GM13976 (cell line): ENCODE data around the gene VTI1B.
A peak's percentile ranks its signal among the peaks of the same experiment; 100 is the strongest.
"Not testable (repeated sequence)": the region's sequence is repeated elsewhere in the genome, so short reads cannot be mapped to it uniquely, and the experiment has no call there.

Experiments
- DNase-seq: peaks from one replicate; pipeline ENCODE4 v3.0.0; 2012; ENCODE audit warnings: low spot score
- CTCF ChIP-seq: IDR thresholded peaks from 2 replicates; pipeline ENCODE4 v1.5.1; 2012; ENCODE audit warnings: borderline replicate concordance, mild to moderate bottlenecking; ENCODE audit not compliant: insufficient read depth; ENCODE audit errors: extremely low read depth, missing control alignments, control extremely low read depth
- in situ Hi-C: fragments of 300-500 bp; cut with MboI; formaldehyde crosslinking; loops from one replicate; pipeline ENCODE4 v1.12.0; 2022; ENCODE audit warnings: low sequenced_read_pairs, mixed read lengths, inconsistent platforms; ENCODE audit not compliant: unreplicated experiment

VTI1B gene

GRCh38 chr14:67674480-67675218, at the start of gene VTI1B:
VTI1B (minus strand) TSS chr14:67674632; CDS start chr14:67674489, 143 bp downstream.
- in situ Hi-C loops, result no loop called here
- peak; percentile 91 for DNase-seq
- TF ChIP-seq CTCF, result no peak

GRCh38 chr14:67722293-67722692, 47.9 kb upstream of the VTI1B start:
- TF ChIP-seq CTCF, result no peak
- no peak for DNase-seq
- in situ Hi-C loops, result loop anchor here (25.0 kb wide), 1 partner anchor 310 kb away; the partner anchor contains the start of gene PLEK2

GRCh38 chr14:67721875-67722274, 47.4 kb upstream of the VTI1B start:
- no peak for DNase-seq
- TF ChIP-seq CTCF, result no peak
- in situ Hi-C loops, result loop anchor here (25.0 kb wide), 1 partner anchor 310 kb away; the partner anchor contains the start of gene PLEK2

- in situ Hi-C loops, result loop anchor here (25.0 kb wide), 1 partner anchor 308 kb away; the partner anchor contains the start of gene PLEK2
- TF ChIP-seq CTCF, result no peak
- DNase-seq, result no peak
Measured at GRCh38 chr14:67719866-67720265, 45.4 kb upstream of the VTI1B start.

GRCh38 chr14:67719385-67719784, 45.0 kb upstream of the VTI1B start:
- in situ Hi-C loops, result loop anchor here (25.0 kb wide), 1 partner anchor 307 kb away; the partner anchor contains the start of gene PLEK2
- not testable (repeated sequence) for DNase-seq

GRCh38 chr14:67718265-67718664, 43.8 kb upstream of the VTI1B start:
- DNase-seq, result no peak
- no peak for TF ChIP-seq CTCF
- in situ Hi-C loops, result loop anchor here (25.0 kb wide), 1 partner anchor 306 kb away; the partner anchor contains the start of gene PLEK2

- in situ Hi-C loops, result loop anchor here (25.0 kb wide), 1 partner anchor 305 kb away; the partner anchor contains the start of gene PLEK2
- DNase-seq, result no peak
- no peak for TF ChIP-seq CTCF
Measured at GRCh38 chr14:67717048-67717447, 42.6 kb upstream of the VTI1B start.
